Measurements from ENCODE around the gene FYN.
"Not testable (repeated sequence)": the region's sequence is repeated elsewhere in the genome, so short reads cannot be mapped to it uniquely, and the experiment has no call there.

Gene FYN

GRCh38 chr6:111646942-111647341 lies 226.3 kb downstream of the FYN start:
- DNase-seq, result no peak

GRCh38 chr6:111646034-111646433 lies 227.2 kb downstream of the FYN start:
- DNase-seq, result no peak

DNA sequence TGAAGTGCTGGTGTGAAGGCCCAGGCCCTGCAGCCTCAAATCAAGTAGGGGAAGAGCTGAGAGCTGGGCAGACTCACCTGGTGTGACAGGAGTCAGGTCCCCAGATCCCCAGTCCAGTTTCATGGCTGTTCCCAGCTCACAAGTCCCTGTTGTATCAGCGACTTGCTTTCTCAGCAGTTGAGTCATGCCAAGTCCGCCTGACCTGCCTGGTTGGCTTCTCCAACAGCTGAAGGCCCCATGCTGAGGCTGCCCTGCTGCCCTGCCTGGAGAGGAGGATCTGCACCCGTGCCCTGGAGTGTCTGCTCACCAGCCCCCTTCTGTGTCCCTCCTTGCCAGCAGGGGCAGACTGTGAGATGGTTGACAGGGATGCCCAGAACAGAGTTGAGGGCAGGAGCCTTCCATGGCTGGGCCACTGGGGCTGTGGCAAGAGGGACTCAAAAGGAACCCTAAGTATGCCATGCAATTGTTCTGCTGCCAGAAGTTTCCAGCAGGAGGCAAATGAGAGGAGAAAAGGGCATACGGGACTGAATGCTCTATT lies 228.3 kb downstream of the FYN start:
- no peak for DNase-seq

DNA sequence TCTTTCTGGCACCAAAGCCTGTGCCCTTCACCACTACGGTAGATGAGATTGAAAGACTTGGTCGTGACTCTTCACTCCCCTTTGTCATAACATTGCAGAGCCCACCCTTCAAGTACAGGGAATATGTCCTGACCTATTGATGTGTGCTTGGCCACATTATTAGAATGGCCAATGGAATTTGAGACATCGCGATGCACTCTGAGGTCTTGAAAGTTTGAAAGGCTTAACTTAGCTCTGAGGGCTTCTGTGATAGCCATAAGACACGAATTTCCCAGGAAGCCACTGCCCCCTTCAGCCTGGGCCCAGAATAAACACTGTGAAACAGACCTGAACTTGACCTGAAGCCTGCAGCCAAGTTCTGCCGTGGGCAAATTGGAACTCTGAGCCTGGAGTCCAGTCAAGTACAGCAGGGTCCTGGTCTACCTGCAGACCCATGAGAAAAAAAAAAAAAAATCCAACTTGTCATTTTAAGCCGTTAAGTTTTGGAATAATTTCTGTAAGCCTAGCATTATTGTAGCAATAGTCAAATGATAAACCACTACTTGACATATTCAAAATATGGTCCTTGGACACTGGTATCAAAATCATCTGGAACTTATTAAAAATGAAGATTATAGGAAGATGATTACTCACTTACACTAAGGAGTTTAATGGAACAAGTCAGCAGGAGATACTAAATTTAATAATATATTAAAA lies 230.6 kb downstream of the FYN start:
- peak; percentile 57 for DNase-seq

DNA sequence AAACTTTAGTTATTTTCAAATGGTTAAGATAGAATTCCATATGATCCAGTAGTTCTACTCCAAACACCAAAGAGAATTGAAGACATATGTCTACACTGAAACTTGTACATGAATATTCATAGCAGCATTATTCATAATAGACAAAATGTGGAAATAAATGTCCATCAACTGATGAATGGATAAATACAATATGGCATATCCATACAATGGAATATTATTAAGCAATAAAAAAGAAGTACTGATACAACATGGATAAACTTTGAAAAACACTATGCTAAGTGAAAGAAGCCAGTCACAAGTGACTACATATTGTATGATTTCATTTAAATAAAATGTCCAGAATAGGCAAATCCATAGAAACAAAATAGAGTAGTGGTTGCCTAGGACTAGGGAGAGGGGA lies 234.0 kb downstream of the FYN start:
- DNase-seq, result no peak

DNA sequence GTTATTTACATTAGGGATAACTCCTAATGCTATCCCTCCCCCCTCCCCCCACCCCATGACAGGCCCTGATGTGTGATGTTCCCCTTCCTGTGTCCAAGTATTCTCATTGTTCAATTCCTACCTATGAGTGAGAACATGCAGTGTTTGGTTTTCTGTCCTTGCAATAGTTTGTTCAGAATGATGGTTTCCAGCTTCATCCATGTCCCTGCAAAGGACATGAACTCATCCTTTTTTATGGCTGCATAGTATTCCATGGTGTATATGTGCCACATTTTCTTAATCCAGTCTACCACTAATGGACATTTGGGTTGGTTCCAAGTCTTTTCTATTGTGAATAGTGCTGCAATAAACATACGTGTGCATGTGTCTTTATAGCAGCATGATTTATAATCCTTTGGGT lies 238.3 kb downstream of the FYN start:
- not testable (repeated sequence) for DNase-seq

DNA sequence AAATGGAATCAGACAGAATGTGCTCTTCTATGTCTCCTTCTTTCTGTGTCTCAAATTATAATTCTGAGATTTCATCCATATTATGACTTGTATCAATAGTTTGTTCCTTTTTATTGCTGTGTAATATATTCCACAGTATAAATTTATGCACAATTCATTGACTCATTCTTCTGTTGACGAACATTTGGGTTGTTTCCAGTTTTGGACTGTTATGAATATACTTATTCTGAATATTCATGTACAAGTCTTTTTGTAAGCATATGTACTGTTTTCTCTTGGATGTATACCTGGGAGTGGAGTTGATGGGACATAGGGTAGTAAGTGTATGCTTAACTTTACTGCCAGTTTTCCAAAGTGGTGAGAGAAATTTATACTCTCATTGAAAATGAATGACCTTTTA lies 239.4 kb downstream of the FYN start:
- DNase-seq, result no peak

DNA sequence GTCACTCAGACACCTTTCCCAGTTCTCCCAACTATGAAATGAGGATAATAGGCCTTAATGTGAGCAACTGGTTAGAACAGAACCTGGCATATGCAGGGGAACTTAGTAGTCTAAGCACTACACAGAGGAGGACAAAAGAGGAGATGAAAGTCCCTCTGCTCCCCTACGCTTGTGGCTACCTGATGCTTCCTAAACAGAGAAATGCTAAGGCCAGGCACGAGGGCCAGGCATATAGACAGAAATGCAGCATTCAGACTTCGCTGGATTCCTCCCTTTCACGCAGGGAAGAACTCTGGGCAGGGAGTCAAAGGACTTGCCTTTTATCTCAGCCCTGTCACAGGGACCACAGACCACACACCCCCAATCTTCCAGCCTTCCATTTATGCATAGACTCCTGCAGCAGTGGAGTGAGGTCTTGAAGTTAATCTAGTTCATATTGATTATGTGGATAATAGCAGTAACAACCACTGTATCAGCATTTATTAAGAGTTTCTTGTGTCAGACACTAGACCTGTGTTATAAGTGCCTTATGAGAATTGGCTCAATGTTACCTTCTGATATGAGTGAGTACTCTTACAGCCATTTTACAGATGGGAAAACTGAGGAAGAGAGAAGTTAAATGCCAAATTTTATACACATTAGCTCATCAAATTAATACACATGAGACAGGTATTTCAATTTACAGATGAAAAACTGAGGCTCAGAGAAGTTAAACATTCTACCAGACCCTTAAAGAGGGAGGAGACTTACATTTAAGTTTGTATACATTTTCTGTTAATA lies 240.6 kb downstream of the FYN start:
- no peak for DNase-seq

- no peak for DNase-seq
These were observed 241.3 kb downstream of the FYN start for GRCh38 chr6:111631903-111632460.

- no peak for DNase-seq
These were observed 242.2 kb downstream of the FYN start for GRCh38 chr6:111631018-111631417.

DNA sequence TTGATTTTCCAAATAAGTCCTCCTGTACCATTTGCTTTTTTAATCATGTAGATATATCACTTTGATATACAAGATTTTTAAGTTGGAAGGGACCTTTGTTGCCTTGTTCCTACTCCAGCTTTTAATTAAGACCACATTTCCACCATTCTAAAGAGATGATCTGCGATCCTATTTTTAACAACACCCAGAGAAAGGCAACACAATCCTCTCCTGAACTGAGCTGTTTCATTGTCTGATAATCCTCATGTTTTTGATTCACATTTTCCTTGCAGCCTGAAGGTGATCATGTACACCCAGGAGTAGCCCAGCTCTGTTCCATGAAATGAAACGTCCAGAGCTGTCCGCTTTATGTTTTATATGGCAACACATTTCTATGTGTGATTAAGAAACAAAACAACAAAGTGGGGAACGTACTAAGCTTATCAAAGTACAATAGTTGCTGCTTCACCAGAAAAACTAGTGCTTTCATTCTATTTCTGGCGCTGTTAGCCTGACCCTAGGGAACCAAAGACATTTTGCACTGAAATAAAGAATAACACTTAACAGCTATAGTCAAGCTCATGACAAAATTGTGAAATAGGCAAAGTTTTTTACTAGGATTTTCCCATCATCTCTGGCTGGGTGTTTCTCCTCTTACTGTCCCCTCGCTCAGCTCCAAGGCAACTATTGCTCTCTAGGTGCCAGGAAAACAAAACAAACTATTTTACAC lies 245.0 kb downstream of the FYN start:
- DNase-seq, result no peak

DNA sequence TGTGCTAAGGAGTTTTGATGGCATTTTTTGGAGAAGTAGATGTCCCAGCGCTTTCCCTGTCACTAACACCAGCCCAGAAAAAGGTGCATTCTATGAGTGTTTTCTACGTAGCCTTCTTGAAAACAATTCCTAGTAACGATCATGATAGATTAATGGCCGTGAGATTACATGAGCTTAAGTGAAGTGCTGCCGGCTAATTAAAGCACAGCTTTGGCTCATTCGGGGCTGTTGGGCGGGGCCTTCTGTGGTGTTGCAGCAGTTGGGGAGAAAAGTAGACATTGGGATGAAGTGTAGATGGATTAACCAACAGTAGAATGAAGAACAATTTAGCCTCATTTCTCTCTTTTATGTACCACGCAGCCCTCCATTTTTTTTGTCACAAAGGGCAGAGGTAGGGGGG lies 246.8 kb downstream of the FYN start:
- DNase-seq, result no peak

DNA sequence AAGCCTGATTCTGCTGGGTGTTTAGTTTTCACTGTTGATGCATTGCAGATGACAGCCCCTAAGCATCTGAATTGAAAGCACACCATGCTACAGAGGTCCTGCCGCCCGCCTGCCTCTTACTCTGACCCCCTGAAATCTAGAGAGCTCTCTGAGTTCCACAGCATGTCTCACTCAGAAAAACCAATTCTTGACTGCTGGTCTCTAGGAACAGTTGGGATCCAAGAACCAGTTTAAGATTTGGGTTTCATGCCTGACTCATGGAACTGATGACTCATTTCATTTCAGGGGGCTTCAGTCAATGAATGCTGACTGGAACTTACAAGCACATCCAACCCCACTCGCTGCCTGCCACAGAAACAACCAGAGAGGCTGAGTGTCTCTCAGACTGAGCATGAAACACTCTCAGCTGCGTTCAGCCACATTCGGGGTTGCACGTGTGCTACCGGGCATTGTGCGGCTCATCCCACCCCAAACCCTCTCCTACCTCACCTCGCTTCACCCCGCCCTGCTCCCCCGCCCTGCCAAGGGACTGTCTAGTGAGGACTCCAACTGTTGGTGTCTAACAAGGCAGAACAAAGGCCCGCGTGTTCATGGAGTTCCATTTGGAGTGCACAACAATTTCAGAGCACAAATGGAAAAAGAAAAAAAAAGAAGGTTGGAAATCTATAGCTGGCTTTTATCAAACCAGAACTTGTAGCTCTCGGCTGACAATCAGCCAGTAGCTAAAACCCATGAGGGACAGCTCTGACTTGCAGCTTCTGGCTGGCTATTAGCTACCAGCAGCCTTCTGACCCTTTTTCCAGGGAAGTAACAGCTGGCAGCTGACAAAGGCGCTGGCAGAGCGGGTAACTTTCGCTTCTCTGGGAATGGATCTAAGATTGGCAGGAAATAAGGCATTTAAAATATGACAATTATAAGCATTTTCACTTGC lies 247.5 kb downstream of the FYN start:
- no peak for DNase-seq

- DNase-seq, result no peak
These were observed 248.2 kb downstream of the FYN start for GRCh38 chr6:111625099-111625416.

GRCh38 chr6:111624401-111625098 lies 248.7 kb downstream of the FYN start:
- peak; percentile 42 for DNase-seq

GRCh38 chr6:111623046-111623718 lies 250.1 kb downstream of the FYN start:
- DNase-seq, result no peak

GRCh38 chr6:111620169-111620568 lies 253.1 kb downstream of the FYN start:
- no peak for DNase-seq

DNA sequence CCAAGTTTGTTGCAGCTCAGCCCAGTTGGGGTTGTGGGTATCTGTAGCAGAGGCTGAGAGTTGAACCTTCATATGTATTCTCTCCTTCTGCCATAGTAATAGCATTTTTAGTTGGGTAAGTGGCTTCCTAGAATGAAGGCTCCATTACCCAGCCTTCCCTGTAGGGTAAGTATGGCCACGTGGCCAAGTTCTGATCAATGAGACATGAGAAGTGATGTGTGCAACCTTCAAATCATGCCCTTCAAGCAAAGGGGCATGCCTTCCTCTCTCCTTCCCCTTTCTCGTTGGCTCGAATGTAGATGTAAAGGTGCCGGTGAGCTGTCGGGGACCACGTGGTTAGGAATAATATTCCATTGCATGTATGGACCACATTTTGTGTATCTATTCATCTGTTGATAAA lies 254.8 kb downstream of the FYN start:
- no peak for DNase-seq

DNA sequence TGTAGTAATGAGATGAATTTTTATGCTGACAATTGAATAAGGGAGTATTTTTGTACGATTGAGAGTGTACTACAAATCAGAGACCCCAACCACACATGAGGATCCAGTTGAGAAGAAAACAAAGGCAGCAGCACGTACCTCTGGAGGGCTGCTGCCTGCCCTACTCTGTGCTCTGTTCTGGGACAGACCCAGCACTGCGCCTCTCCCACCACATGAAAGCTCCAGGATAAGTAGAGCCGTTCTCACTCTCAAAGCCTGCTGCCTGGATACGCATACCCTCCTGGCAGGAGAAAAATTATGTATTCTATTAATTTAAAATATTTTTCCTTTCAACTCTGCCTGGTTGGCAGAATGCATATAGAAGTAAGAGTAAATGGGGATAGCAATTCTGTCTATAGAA lies 256.1 kb downstream of the FYN start:
- no peak for DNase-seq

- DNase-seq, result no peak
These were observed 257.2 kb downstream of the FYN start for GRCh38 chr6:111615916-111616612.

Data from MV-4-11 (cell line).